Trophoblast cell (in vitro differentiated cells and primary cell): Measurements from ENCODE around the gene NSFL1C.

Source experiments
- DNase-seq, 2 donors: peaks; one replicate each; pipeline ENCODE4 v3.0.0-alpha.2; 2016
- H2AFZ ChIP-seq: 2 replicates; pipeline ENCODE4 v1.6.1; 2013; ENCODE audit warnings: low read length, moderate library complexity, mild to moderate bottlenecking; ENCODE audit not compliant: insufficient read depth, poor library complexity
- H2AK5ac ChIP-seq: 2 replicates; pipeline ENCODE4 v1.6.1; 2013; ENCODE audit warnings: mild to moderate bottlenecking, low read length
- H2BK120ac ChIP-seq: 2 replicates; pipeline ENCODE4 v1.6.1; 2013; ENCODE audit warnings: low read length, mild to moderate bottlenecking, moderate library complexity; ENCODE audit not compliant: insufficient read depth, poor library complexity
- H2BK12ac ChIP-seq: 2 replicates; pipeline ENCODE4 v1.6.1; 2013; ENCODE audit warnings: mild to moderate bottlenecking, low read length, moderate library complexity
- H2BK5ac ChIP-seq: 2 replicates; pipeline ENCODE4 v1.6.1; 2013; ENCODE audit warnings: low read length, low read depth, moderate library complexity, mild to moderate bottlenecking; ENCODE audit not compliant: poor library complexity
- H3K14ac ChIP-seq: 2 replicates; pipeline ENCODE4 v1.6.1; 2013; ENCODE audit warnings: mild to moderate bottlenecking, low read length
- H3K18ac ChIP-seq: 2 replicates; pipeline ENCODE4 v1.6.1; 2013; ENCODE audit warnings: mild to moderate bottlenecking, low read length
- H3K23ac ChIP-seq: 2 replicates; pipeline ENCODE4 v1.6.1; 2013; ENCODE audit warnings: low read length
- H3K27ac ChIP-seq: 2 replicates; pipeline ENCODE4 v1.5.1; 2013; ENCODE audit warnings: low read depth, mild to moderate bottlenecking, inconsistent platforms, low read length, moderate library complexity
- H3K27me3 ChIP-seq: 2 replicates; pipeline ENCODE4 v1.6.1; 2013; ENCODE audit warnings: inconsistent platforms, mild to moderate bottlenecking, low read length, moderate library complexity; ENCODE audit not compliant: insufficient read depth
- H3K36me3 ChIP-seq, 2 experiments: 1 replicate in 1 of 2; 2 replicates in 1 of 2; pipeline ENCODE4 v1.6.1; 2013; ENCODE audit warnings: low read length in 2 of 2, mild to moderate bottlenecking in 2 of 2, moderate library complexity in 1 of 2; ENCODE audit not compliant: insufficient read depth in 2 of 2, control insufficient read depth in 1 of 2
- H3K4ac ChIP-seq: 2 replicates; pipeline ENCODE4 v1.6.1; 2013; ENCODE audit warnings: low read depth, mild to moderate bottlenecking, low read length, moderate library complexity
- H3K4me1 ChIP-seq, 2 experiments: 1 replicate in 1 of 2; 2 replicates in 1 of 2; pipeline ENCODE4 v1.6.1; 2013; ENCODE audit warnings: low read length in 2 of 2, mild to moderate bottlenecking in 2 of 2, moderate library complexity in 1 of 2; ENCODE audit not compliant: insufficient read depth in 2 of 2, control insufficient read depth in 1 of 2
- H3K4me2 ChIP-seq: 2 replicates; pipeline ENCODE4 v1.6.1; 2013; ENCODE audit warnings: inconsistent platforms, mild to moderate bottlenecking, low read length, moderate library complexity
- H3K4me3 ChIP-seq: 2 replicates; pipeline ENCODE4 v1.5.1; 2013; ENCODE audit warnings: mild to moderate bottlenecking, low read depth, low read length, inconsistent platforms
- H3K79me1 ChIP-seq: one replicate; pipeline ENCODE4 v1.6.1; 2013; ENCODE audit warnings: low read length
- H3K79me2 ChIP-seq: 2 replicates; pipeline ENCODE4 v1.6.1; 2013; ENCODE audit warnings: low read length, mild to moderate bottlenecking; ENCODE audit not compliant: control insufficient read depth, insufficient read depth, poor library complexity
- H3K9ac ChIP-seq: 2 replicates; pipeline ENCODE4 v1.6.1; 2013; ENCODE audit warnings: mild to moderate bottlenecking, low read length
- H3K9me3 ChIP-seq: 2 replicates; pipeline ENCODE4 v1.6.1; 2013; ENCODE audit warnings: low read depth, mild to moderate bottlenecking, control low read depth, inconsistent platforms, low read length; ENCODE audit not compliant: insufficient read depth
- H4K12ac ChIP-seq: 2 replicates; pipeline ENCODE4 v1.6.1; 2013; ENCODE audit warnings: low read depth, mild to moderate bottlenecking, low read length, moderate library complexity
- H4K8ac ChIP-seq: 2 replicates; pipeline ENCODE4 v1.6.1; 2013; ENCODE audit warnings: low read depth, mild to moderate bottlenecking, low read length, moderate library complexity
- H4K91ac ChIP-seq: one replicate; pipeline ENCODE4 v1.6.1; 2013; ENCODE audit warnings: low read depth, mild to moderate bottlenecking, low read length, moderate library complexity
- WGBS: extraction: QIAGEN DNeasy Blood & Tissue Kit; methylation state at CpG from one replicate; pipeline ENCODE4 v1.1.7; 2013; ENCODE audit warnings: missing lambda C conversion rate; ENCODE audit not compliant: insufficient read length, insufficient coverage; ENCODE audit errors: extremely low coverage; 5-methylcytosine and 5-hydroxymethylcytosine counted together

The NSFL1C gene

DNA sequence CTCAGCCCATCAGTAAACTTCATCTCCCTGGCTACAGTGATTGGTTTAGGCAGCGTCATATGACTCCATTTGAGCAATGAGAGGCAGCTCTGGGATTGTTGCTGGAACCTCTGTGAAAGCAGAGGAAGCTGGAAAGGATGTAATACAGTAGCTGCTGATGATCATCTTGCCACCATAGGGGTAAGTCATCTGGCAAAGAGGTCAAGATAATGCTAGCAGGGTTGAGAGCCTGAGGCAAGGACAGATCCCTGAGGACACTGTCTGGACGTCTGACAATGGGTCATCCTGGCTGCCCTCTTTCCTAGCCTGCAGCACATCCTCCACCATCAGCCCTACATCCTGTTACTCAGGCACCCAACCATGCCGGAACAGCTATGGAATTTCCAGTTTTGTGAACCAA is 48.3 kb downstream of the NSFL1C start:
- peaks cover 26% of the 10 kb centered on the region for H3K79me1 ChIP-seq
- H2BK120ac ChIP-seq: peak overlapping the region; percentile 18
- no peaks in the 10 kb centered on the region for H3K36me3 ChIP-seq
- H4K91ac ChIP-seq: peak overlapping the region; percentile 53
- peak overlapping the region; percentile 27 for H3K18ac ChIP-seq
- H3K23ac ChIP-seq: no peak overlapping the region
- peak; percentile 98 for DNase-seq
- WGBS: no CpG with 5 or more reads among the region's 3 CpGs
- no peak overlapping the region for H3K4me2 ChIP-seq
- no peaks in the 10 kb centered on the region for H3K79me2 ChIP-seq
- H2AFZ ChIP-seq: no peak overlapping the region
- no peak overlapping the region for H3K4ac ChIP-seq
- H3K27ac ChIP-seq: peak overlapping the region; percentile 37
- H3K27me3 ChIP-seq: no peaks in the 10 kb centered on the region
- peak overlapping the region; percentile 11 for H2BK5ac ChIP-seq
- H3K4me1 ChIP-seq: peaks cover 27% of the 10 kb centered on the region in 2 experiments
- no peak overlapping the region for H2BK12ac ChIP-seq
- H3K14ac ChIP-seq: no peak overlapping the region
- no peak overlapping the region for H4K8ac ChIP-seq
- H2AK5ac ChIP-seq: no peak overlapping the region
- H3K4me3 ChIP-seq: no peak overlapping the region
- H3K9ac ChIP-seq: no peak overlapping the region
- no peak overlapping the region for H4K12ac ChIP-seq
- H3K9me3 ChIP-seq: peaks cover 5% of the 10 kb centered on the region

DNA sequence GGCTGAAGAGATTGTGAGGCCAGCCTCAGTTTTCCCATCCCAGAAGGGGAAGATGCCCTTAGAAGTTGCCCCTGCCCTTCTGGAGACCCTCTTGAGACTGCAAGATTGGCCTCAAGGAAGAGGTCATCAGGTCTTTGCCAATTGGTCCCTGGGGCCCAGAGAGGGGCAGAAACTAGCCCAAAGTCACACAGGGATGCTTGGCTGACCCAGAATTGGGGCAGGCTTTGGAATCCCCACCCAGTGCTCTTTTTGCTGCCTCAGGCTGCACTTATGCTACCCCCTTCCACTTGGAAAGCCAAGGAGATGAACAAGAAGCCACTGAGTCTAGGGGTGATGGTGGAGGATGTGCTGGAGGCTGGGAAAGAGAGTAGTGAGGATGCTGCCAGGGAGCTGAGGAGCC is 48.9 kb downstream of the NSFL1C start:
- no peak overlapping the region for H3K9ac ChIP-seq
- DNase-seq: no peak
- H3K18ac ChIP-seq: peak overlapping the region; percentile 27
- H3K23ac ChIP-seq: no peak overlapping the region
- H2BK12ac ChIP-seq: peak overlapping the region; percentile 21
- H2BK120ac ChIP-seq: peak overlapping the region; percentile 18
- H3K9me3 ChIP-seq: peaks cover 3% of the 10 kb centered on the region
- H3K4me2 ChIP-seq: peak overlapping the region; percentile 0
- H4K12ac ChIP-seq: no peak overlapping the region
- no peaks in the 10 kb centered on the region for H3K79me2 ChIP-seq
- no peak overlapping the region for H3K4me3 ChIP-seq
- H3K4ac ChIP-seq: no peak overlapping the region
- H3K36me3 ChIP-seq: no peaks in the 10 kb centered on the region
- peak overlapping the region; percentile 28 for H4K8ac ChIP-seq
- no peaks in the 10 kb centered on the region for H3K27me3 ChIP-seq
- H3K4me1 ChIP-seq: peaks cover 25 to 27% of the 10 kb centered on the region in 2 experiments
- peak overlapping the region; percentile 18 for H3K14ac ChIP-seq
- peak overlapping the region; percentile 11 for H2BK5ac ChIP-seq
- H2AFZ ChIP-seq: no peak overlapping the region
- H3K27ac ChIP-seq: peak overlapping the region; percentile 37
- H2AK5ac ChIP-seq: peak overlapping the region; percentile 11
- H3K79me1 ChIP-seq: peaks cover 24% of the 10 kb centered on the region
- peak overlapping the region; percentile 53 for H4K91ac ChIP-seq

- Histone ChIP-seq H3K4ac (no peak overlapping the region), H2AFZ (no peak overlapping the region), H4K12ac (no peak overlapping the region), H3K79me2 (no peaks in the 10 kb centered on the region), H3K27ac (peak overlapping the region; percentile 37), H3K9me3 (peaks cover 3% of the 10 kb centered on the region), H2AK5ac (no peak overlapping the region), H2BK120ac (peak overlapping the region; percentile 18), H3K36me3 (no peaks in the 10 kb centered on the region), H2BK5ac (no peak overlapping the region), H3K4me1 (peaks cover 23 to 24% of the 10 kb centered on the region in 2 experiments), H3K14ac (peak overlapping the region; percentile 18), H3K18ac (no peak overlapping the region), H2BK12ac (no peak overlapping the region), H3K23ac (no peak overlapping the region), H4K91ac (peak overlapping the region; percentile 53), H3K27me3 (no peaks in the 10 kb centered on the region), H3K79me1 (peaks cover 24% of the 10 kb centered on the region), H3K4me2 (no peak overlapping the region), H3K4me3 (no peak overlapping the region), H3K9ac (no peak overlapping the region), H4K8ac (peak overlapping the region; percentile 28)
- DNase-seq: peak; percentile 79 to 83
- WGBS: no CpG with 5 or more reads among the region's 5 CpGs
These were observed 49.4 kb downstream of the NSFL1C start for GRCh38 chr20:1417273-1417672.

DNA sequence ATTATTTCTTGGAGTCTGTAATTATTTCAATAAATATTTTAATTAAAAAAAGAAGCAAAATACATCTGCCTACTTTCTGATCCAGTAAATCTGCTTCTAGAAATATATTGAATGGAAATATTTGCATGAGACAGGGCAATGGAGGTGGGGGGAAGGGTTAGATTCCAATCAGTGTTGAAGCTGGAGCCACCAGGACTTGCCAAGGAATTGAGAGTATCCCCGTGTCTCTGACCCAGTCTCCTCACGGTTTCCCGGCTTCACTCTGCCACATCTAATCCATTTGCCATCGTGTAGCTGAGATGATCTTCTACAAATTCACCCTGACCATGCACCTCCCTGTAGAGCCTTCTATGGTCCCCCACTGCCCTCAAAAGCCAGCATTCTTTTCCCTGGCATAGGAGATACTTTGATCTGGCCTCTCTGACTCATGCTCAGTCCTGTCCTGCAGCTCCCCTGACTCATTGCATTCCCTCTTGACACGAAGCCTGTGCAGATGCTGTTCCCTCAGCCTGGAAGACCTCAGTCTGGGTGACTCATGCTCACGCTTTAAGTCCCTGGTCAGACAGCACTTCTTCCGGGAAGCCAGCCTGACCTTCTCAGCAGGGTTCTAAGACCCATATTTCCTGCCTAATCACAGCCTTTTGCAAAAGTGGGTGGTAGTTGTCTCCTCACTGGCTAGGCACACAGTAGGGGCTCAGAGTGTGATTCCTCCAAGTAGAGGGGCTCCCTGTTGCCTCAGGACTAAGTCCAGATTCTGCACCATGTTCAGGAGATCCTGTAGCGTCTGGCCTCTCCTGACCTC is 50.8 kb downstream of the NSFL1C start:
- Histone ChIP-seq H3K18ac (no peak overlapping the region), H3K27me3 (no peaks in the 10 kb centered on the region), H3K36me3 (no peaks in the 10 kb centered on the region), H3K23ac (no peak overlapping the region), H3K14ac (no peak overlapping the region), H2AK5ac (no peak overlapping the region), H4K8ac (peak overlapping the region; percentile 18), H3K4ac (no peak overlapping the region), H2BK12ac (peak overlapping the region; percentile 15), H4K91ac (peak overlapping the region; percentile 50), H2BK120ac (peak overlapping the region; percentile 57), H3K4me3 (no peak overlapping the region), H3K27ac (peak overlapping the region; percentile 37), H3K79me2 (no peaks in the 10 kb centered on the region), H3K9ac (no peak overlapping the region), H4K12ac (no peak overlapping the region), H3K4me1 (peaks cover 23 to 24% of the 10 kb centered on the region in 2 experiments), H2AFZ (no peak overlapping the region), H3K79me1 (peaks cover 22% of the 10 kb centered on the region), H3K9me3 (no peaks in the 10 kb centered on the region), H2BK5ac (peak overlapping the region; percentile 13), H3K4me2 (no peak overlapping the region)
- no CpG with 5 or more reads among the region's 8 CpGs for WGBS
- peak; percentile 96 for DNase-seq
